K562 (cell line): ENCODE measurements around the gene TBX6. TPM values are rescaled to one million over a fixed set of nuclear protein-coding genes. Genes with fewer than 3 reads are reported as not detected.

Experiments
- C11orf30 ChIP-seq: fragments of 450-650 bp; IDR thresholded peaks from 2 replicates; pipeline ENCODE4 v1.6.1; 2016; ENCODE audit warnings: low read depth, mild to moderate bottlenecking
- DPF2 ChIP-seq: fragments of 450-650 bp; IDR thresholded peaks from 2 replicates; pipeline ENCODE4 v1.6.1; 2016
- ESRRA ChIP-seq: fragments of 450-650 bp; IDR thresholded peaks from 2 replicates; pipeline ENCODE4 v1.6.1; 2014; ENCODE audit warnings: low read depth, mild to moderate bottlenecking, moderate library complexity, borderline replicate concordance
- EZH2 ChIP-seq: IDR thresholded peaks from 2 replicates; pipeline ENCODE4 v1.6.1; 2012; ENCODE audit warnings: low read depth, mild to moderate bottlenecking, inconsistent platforms, low read length, borderline replicate concordance
- FOXJ3 ChIP-seq: sonication (generic); formaldehyde crosslinking; IDR thresholded peaks from 2 replicates; pipeline ENCODE4 v1.4.0; 2020; ENCODE audit warnings: mild to moderate bottlenecking, missing genetic modification reagents
- GATA2 ChIP-seq: sonication (generic); formaldehyde crosslinking; IDR thresholded peaks from 2 replicates; pipeline ENCODE4 v1.4.0; 2020; ENCODE audit warnings: mild to moderate bottlenecking, missing genetic modification reagents
- HDAC2 ChIP-seq: fragments of 450-650 bp; IDR thresholded peaks from 2 replicates; pipeline ENCODE4 v1.6.1; 2016; ENCODE audit warnings: mild to moderate bottlenecking
- HMG20B ChIP-seq: fragments of 250-450 bp; sonication (Bioruptor Pico); IDR thresholded peaks from 2 replicates; pipeline ENCODE4 v1.5.0; 2021; ENCODE audit warnings: mild to moderate bottlenecking
- HNRNPLL ChIP-seq: fragments of 200-400 bp; formaldehyde crosslinking; IDR thresholded peaks from 2 replicates; pipeline ENCODE4 v1.6.1; 2017; ENCODE audit warnings: low read length, low read depth, mild to moderate bottlenecking; ENCODE audit not compliant: poor library complexity, severe bottlenecking
- MAFK ChIP-seq: IDR thresholded peaks from 2 replicates; pipeline ENCODE4 v1.6.1; 2011; ENCODE audit warnings: low read length, improper control_type of control experiment
- MBD2 ChIP-seq: sonication (generic); IDR thresholded peaks from 2 replicates; pipeline ENCODE4 v1.6.1; 2016; ENCODE audit warnings: low read depth, borderline replicate concordance
- MXI1 ChIP-seq: IDR thresholded peaks from 2 replicates; pipeline ENCODE4 v1.6.1; 2011; ENCODE audit warnings: low read depth, mild to moderate bottlenecking, improper control_type of control experiment, low read length
- NFE2 ChIP-seq: IDR thresholded peaks from 2 replicates; pipeline ENCODE4 v1.6.1; 2014; ENCODE audit warnings: antibody characterized with exemption, low read depth
- PCBP2 ChIP-seq: fragments of 200-400 bp; formaldehyde crosslinking; IDR thresholded peaks from 2 replicates; pipeline ENCODE4 v1.6.1; 2018; ENCODE audit warnings: low read length, low read depth, mild to moderate bottlenecking, moderate library complexity; ENCODE audit not compliant: poor library complexity, severe bottlenecking
- PHB2 ChIP-seq: fragments of 450-650 bp; IDR thresholded peaks from 2 replicates; pipeline ENCODE4 v1.6.1; 2017; ENCODE audit warnings: low read depth
- RBM17 ChIP-seq: fragments of 200-400 bp; formaldehyde crosslinking; IDR thresholded peaks from 2 replicates; pipeline ENCODE4 v1.6.1; 2017; ENCODE audit warnings: low read depth, mild to moderate bottlenecking, low read length, borderline replicate concordance
- SRSF7 ChIP-seq: fragments of 200-400 bp; formaldehyde crosslinking; optimal IDR thresholded peaks from 2 replicates; pipeline ENCODE3; 2017; ENCODE audit warnings: mild to moderate bottlenecking, low read depth, low read length
- TEAD4 ChIP-seq, 2 experiments: sonication (generic) in 1 of 2; formaldehyde crosslinking in 1 of 2; IDR thresholded peaks; 2 replicates each; pipeline versions ENCODE4 v1.6.1 to v1.8.0; 2012 to 2022; ENCODE audit warnings: borderline replicate concordance in 1 of 2, inconsistent platforms in 1 of 2, low read length in 1 of 2, mild to moderate bottlenecking in 1 of 2, missing genetic modification reagents in 1 of 2
- THRAP3 ChIP-seq: fragments of 450-650 bp; IDR thresholded peaks from 2 replicates; pipeline ENCODE4 v1.6.1; 2016; ENCODE audit warnings: mild to moderate bottlenecking, inconsistent platforms, borderline replicate concordance
- polyA plus RNA-seq, 8 experiments: library from polyadenylated mRNA; depleted of rRNA in 4 of 8; stranded (reverse) in 5 of 8; unstranded in 3 of 8; fragments of >200 nt; fragmentation: Nextera tagmentation in 2 of 8; fragmentation: Illumina TruSeq in 1 of 8; extraction: Ambion mirVana in 2 of 8; extraction: Trizol in 1 of 8; gene quantifications; 2 replicates each; pipeline versions ENCODE4 v1.2.1 to v1.2.3, GENCODE V29; 2011 to 2014; ENCODE audit warnings: inconsistent platforms in 1 of 8, missing spikeins in 1 of 8
- total RNA-seq, 7 experiments: library from RNA; depleted of rRNA in 6 of 7; stranded (reverse); fragments of >200 nt in 6 of 7; fragmentation: Illumina TruSeq in 2 of 7; extraction: Trizol in 2 of 7; gene quantifications; 2 replicates each; pipeline versions ENCODE4 v1.2.1 to v1.2.3, GENCODE V29; 2011 to 2021; ENCODE audit warnings: low replicate concordance in 1 of 7
- TF ChIP-seq, protein P1 (sequence below): IDR thresholded peaks from 2 replicates; pipeline ENCODE4 v1.6.1; 2014; ENCODE audit warnings: antibody characterized with exemption
- TF ChIP-seq, protein P2 (sequence below): fragments of 450-650 bp; formaldehyde crosslinking; conservative IDR thresholded peaks from 2 replicates; pipeline ENCODE4 v1.4.0; 2022; ENCODE audit warnings: mild to moderate bottlenecking, missing genetic modification characterization
- TF ChIP-seq, protein P3 (sequence below): sonication (generic); formaldehyde crosslinking; IDR thresholded peaks from 2 replicates; pipeline ENCODE4 v1.8.1; 2023; ENCODE audit warnings: mild to moderate bottlenecking, missing genetic modification reagents
- TF ChIP-seq, protein P4 (sequence below): fragments of 450-650 bp; formaldehyde crosslinking; IDR thresholded peaks from 2 replicates; pipeline ENCODE4 v1.4.0; 2022; ENCODE audit warnings: missing genetic modification characterization

The TBX6 gene
- total and polyA plus RNA-seq, 9 of the 15 experiments (the other 6 are each of a cell fraction or from before 2014, with no cell fraction given): 0.07 to 0.58 (median 0.11) TPM; not detected in 2

DNA sequence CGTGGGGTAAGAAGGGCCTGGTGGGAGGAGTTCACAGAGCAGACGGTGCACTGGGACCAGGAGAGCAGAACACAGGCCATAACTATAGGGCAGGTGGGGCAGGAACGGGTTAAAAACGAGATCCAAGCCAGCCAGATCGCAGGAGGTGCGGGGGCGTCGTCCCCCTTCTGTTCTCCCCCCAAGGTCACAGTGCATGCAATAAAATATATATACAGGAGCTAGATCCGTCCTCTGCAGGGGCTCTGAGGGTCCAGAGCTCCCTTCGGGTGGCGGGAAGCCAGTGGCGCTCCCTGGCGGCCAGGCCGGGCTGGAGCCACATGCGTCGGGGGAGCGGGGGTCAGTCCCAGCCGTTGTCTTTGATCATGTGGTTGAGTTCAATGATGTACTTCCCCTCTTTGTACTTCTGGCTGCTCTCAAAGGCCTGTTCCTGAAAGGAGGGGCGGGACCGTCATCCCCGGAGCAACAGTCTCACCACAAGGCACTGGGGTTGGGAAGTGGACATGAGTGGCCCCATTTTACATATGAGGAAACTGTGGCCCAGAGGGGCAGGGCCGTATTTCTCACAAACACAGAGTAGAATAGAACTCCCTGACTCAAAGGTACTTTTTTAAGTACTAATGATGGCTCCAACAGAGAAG, 768 bp upstream of the TBX6 start (continued):
- no peak for TF ChIP-seq SRSF7
- TF ChIP-seq, protein P1, sequence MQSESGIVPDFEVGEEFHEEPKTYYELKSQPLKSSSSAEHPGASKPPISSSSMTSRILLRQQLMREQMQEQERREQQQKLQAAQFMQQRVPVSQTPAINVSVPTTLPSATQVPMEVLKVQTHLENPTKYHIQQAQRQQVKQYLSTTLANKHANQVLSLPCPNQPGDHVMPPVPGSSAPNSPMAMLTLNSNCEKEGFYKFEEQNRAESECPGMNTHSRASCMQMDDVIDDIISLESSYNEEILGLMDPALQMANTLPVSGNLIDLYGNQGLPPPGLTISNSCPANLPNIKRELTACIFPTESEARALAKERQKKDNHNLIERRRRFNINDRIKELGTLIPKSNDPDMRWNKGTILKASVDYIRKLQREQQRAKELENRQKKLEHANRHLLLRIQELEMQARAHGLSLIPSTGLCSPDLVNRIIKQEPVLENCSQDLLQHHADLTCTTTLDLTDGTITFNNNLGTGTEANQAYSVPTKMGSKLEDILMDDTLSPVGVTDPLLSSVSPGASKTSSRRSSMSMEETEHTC: peak; percentile 76
- TF ChIP-seq, protein P2, sequence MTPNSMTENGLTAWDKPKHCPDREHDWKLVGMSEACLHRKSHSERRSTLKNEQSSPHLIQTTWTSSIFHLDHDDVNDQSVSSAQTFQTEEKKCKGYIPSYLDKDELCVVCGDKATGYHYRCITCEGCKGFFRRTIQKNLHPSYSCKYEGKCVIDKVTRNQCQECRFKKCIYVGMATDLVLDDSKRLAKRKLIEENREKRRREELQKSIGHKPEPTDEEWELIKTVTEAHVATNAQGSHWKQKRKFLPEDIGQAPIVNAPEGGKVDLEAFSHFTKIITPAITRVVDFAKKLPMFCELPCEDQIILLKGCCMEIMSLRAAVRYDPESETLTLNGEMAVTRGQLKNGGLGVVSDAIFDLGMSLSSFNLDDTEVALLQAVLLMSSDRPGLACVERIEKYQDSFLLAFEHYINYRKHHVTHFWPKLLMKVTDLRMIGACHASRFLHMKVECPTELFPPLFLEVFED (CRISPR knock-in tag): no peak
- no peak for TF ChIP-seq EZH2
- 0 out of 2 replicates have a peak, but pooled peaks have one; percentile 31 for TF ChIP-seq THRAP3
- TF ChIP-seq, protein P3, sequence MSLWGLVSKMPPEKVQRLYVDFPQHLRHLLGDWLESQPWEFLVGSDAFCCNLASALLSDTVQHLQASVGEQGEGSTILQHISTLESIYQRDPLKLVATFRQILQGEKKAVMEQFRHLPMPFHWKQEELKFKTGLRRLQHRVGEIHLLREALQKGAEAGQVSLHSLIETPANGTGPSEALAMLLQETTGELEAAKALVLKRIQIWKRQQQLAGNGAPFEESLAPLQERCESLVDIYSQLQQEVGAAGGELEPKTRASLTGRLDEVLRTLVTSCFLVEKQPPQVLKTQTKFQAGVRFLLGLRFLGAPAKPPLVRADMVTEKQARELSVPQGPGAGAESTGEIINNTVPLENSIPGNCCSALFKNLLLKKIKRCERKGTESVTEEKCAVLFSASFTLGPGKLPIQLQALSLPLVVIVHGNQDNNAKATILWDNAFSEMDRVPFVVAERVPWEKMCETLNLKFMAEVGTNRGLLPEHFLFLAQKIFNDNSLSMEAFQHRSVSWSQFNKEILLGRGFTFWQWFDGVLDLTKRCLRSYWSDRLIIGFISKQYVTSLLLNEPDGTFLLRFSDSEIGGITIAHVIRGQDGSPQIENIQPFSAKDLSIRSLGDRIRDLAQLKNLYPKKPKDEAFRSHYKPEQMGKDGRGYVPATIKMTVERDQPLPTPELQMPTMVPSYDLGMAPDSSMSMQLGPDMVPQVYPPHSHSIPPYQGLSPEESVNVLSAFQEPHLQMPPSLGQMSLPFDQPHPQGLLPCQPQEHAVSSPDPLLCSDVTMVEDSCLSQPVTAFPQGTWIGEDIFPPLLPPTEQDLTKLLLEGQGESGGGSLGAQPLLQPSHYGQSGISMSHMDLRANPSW (CRISPR knock-in tag): no peak
- peak; percentile 82 for TF ChIP-seq HDAC2
- no peak for TF ChIP-seq GATA2 (CRISPR knock-in tag)
- TF ChIP-seq PHB2: no peak
- no peak for TF ChIP-seq HNRNPLL
- TF ChIP-seq FOXJ3: no peak
- TF ChIP-seq DPF2: peak; percentile 57; the same call in 1 of the 2 replicates
- peak; percentile 78 for TF ChIP-seq ESRRA
- no peak; the same call in 1 of the 2 replicates for TF ChIP-seq TEAD4 (IDR thresholded peaks at IDR 0.05; ENCODE audit: low read length)
- 0 out of 2 replicates have a peak, but pooled peaks have one; percentile 56 for TF ChIP-seq TEAD4 (CRISPR knock-in tag; IDR thresholded peaks at IDR 0.05; ENCODE audit: borderline replicate concordance)
- no peak for TF ChIP-seq RBM17
- no peak; the same call in 1 of the 2 replicates for TF ChIP-seq MAFK
- no peak for TF ChIP-seq MBD2
- 0 out of 2 replicates have a peak, but pooled peaks have one; percentile 15 for TF ChIP-seq NFE2
- no peak for TF ChIP-seq PCBP2
- no peak for TF ChIP-seq MXI1
- TF ChIP-seq, protein P4, sequence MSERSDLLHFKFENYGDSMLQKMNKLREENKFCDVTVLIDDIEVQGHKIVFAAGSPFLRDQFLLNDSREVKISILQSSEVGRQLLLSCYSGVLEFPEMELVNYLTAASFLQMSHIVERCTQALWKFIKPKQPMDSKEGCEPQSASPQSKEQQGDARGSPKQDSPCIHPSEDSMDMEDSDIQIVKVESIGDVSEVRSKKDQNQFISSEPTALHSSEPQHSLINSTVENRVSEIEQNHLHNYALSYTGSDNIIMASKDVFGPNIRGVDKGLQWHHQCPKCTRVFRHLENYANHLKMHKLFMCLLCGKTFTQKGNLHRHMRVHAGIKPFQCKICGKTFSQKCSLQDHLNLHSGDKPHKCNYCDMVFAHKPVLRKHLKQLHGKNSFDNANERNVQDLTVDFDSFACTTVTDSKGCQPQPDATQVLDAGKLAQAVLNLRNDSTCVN (CRISPR knock-in tag): peak; percentile 75; the same call in 1 of the 2 replicates
- no peak for TF ChIP-seq C11orf30
- TF ChIP-seq HMG20B (CRISPR knock-in tag): no peak
